ENCODE measurements around the gene LUC7L.
"Not testable (repeated sequence)": the region's sequence is repeated elsewhere in the genome, so short reads cannot be mapped to it uniquely, and the experiment has no call there.

Gene LUC7L, protein sequence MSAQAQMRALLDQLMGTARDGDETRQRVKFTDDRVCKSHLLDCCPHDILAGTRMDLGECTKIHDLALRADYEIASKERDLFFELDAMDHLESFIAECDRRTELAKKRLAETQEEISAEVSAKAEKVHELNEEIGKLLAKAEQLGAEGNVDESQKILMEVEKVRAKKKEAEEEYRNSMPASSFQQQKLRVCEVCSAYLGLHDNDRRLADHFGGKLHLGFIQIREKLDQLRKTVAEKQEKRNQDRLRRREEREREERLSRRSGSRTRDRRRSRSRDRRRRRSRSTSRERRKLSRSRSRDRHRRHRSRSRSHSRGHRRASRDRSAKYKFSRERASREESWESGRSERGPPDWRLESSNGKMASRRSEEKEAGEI

DNA sequence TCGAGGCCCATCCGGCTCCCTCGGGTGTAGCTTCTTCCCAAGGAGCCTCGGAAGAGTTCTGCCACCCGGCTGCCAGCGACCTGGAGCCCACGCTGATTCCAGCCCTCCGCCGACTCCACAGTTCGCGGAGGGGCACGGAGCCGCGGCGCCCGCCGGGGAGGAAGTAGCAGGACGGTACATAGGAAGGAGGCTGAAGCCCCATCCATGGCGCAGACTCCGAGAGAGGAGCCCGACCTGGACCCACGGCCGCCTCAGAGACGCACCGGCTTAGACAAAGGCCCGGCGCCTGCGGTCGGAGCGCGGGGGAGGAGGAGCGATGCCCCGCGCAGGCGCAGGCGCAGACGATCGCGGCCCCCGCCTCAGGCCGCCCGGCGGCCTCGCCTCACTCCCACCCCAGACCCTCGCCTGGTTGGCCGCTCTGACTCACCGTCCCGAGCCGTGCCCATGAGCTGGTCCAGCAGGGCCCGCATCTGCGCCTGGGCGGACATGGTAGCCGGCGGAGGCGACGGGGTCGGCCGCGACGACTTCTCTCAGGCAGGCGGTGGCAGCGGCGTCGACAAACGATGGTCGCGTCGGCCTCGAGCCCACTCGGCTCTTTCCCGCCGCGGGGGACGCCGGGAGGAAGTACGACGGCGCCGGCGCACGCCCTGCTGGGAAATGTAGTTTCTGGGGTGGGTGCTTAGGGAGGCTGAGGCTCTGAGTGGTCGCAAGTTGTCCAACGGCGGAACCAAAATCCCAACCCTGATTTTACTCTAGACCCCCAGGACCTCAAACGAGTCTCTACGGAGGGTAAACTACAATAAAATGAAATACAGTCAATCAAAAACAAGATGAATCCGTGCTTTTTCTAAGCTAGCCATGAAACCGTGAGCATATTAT lies at the start of gene LUC7L:
TSS of gene LUC7L (minus strand) at position 598 of the 879 bp plus-strand sequence. CDS start at position 488, 110 bp downstream.
- DNase-seq = peak; percentile 93

DNA sequence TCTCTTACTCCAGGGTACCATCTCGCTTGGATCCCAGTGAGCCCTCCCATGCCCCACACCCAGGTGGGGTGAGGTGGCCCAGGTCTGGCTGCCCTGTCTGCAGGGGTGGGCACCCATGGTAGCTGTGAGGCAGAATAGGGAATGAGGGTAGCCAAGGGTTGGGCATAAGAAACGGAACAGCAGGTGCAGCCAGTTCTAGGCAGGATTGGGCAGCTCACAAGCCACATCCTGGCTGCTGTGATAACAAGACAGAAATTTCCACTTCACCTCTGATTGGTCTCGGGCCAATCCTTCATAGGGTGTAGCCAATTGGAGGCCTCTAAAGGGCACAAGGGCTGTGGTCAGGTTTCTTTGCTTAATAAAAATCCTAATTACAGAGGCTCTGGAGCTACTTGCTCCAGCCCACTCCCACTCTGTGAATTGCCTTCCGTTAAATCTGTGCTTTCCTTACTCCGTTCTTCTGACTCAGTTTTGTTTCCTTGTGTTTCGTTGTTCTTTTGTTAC lies 49.7 kb upstream of the LUC7L start:
- DNase-seq = no peak

GRCh38 chr16:276426-277077 lies 47.3 kb upstream of the LUC7L start:
- DNase-seq = no peak

DNA sequence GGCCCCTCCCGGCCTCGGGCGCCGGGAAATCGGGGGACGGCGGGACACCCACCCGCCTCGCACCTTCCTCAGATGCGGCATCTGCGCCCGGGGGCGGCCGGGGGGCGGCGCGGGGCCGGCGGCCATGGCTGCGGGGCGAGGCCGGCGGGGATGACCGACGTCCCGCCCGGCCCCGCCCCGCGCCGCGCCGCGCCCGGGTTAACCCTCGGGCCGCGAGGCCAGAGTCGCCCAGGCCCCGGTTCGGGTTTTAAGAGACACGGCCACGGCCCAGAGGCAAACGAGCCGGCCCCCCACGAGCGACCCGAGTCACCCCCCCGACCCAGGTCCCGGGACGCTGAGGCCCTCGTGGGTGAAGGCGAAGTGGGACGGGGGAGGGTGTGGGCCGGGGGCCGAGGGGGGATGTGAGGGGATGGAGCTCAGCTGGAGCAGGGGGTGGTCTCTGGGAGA lies 46.6 kb upstream of the LUC7L start, which contains the start of gene RGS11:
TSS of gene RGS11 (minus strand) at position 159 of the 447 bp plus-strand sequence. CDS start at position 126, 33 bp downstream.
- DNase-seq = no peak

- no peak for DNase-seq
These were observed 45.9 kb upstream of the LUC7L start for GRCh38 chr16:275041-275641.

DNA sequence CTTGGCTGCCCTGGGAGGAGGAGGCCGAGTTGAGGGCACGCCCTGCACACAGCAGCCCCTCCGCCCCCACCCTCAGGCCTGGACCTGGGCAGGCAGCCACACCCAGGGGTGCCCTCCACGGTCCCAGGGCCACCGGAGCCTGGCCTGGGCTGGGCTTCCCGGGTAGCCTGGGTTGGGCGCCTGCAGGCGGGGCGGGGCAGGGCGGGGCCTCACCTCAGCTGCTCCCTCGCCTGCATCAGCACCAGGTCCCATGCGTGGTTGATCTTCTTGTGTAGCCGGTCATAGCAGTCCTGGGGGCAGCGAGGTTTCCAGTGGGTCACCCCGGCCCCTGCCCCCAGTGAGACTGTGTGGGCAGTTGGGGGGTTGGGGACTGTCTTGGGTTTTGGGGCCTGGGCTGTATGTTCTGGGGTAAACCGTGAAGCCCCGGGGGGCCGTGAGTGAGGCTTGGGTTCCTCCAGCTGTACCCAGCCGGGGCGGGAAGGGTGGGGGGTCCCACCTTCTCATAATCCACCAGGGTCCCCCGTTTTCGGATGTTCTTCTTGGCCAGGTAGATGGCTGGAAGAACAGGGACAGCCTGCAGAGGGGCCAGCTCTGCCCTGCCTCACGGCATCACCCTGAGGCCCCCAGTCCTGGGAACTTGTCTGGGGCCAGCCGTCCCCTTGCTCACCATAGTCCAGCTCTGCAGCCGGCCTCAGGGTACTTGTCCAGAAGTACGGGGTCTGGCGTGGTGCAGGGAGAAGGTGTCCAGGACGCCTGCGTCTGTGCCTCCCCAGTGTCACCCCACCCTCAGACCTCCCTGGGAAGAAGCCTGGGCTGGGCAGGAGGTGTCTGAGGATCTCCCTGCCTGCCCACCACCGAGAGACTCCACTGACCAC lies 44.5 kb upstream of the LUC7L start:
- no peak for DNase-seq

DNA sequence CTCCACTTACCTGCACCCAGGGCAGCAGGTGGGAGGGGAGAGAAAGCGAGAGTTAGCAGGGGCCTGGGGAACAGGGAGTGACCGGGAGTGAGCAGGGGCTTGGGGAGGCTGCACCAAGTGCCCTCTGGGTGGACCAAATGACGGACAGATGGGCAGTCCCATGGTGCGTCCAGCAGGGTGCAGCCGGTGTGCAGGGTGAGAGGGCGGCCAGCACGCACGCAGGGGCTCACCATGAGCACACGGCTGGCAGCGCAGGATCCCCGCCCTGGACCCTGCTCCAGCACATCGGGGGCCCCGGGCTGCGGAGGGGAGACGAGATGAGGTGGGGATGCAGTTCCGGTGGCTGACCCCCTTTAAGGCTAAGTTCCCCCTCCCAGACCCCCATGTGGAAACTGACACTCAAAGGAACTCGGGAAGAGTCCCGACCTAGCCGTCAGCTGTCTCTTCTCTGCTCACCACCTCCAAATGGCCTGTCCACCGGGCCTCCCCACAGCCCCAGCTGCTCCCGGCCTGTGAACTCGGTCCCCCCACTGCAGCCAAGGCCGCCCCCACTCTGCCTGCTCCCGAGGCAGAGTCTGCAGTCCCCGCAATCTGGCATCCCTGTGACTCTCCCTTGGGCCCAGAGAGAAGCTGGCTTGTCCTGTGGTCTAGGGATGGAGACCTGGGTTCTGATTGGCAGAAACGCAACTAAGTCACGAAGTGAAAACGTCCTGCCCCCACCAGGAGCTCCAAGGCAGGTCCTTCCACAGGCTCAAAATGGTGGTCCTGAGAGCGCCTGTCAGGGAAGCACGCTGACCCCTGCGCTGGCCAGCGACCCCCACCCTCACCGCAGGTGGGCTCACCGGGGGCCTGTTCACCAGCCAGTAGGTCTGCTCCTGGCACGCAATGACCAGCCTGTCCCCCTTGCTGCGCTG lies 43.6 kb upstream of the LUC7L start:
- DNase-seq = no peak

DNA sequence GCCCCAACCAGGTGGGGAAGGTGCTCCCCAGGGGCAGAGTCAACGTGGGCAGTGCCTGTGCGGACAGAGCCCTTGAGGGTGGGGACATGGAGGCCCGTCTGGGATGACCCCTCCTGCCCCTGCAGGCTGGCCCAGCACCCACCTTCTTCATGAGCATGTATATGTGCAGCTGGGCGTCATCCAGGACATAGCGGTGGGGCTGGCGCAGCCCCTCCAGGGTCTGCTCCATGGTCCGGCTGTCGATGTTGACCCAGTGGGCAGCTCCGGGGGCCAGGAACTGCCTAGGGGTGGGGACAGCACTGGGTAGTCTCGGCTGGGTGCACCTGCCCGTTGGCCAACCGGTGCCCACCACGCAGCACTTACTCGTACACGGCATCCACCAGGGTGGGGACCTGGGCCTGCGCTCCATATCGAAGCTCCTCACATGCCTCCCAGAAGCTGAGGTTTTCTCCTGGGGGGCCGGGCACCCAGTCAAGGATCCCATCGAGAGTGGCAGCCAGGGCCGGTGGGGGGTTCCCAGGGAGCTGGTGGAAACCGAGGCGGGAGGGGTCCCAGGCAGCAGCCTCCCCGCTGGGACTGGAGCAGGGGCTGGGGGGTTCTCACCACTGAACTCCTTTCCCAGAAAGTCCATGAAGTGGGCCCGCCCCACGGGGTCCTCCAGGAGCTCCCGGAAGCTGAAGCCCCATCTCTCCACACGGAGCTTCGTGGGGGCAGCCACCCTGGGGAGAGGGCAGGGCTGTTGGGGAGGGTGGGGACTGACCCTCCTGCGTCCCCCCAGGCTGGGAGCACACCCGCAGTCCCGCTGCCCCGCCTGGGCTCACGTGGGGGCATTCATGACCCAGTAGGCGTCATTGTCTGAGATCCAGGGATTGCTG lies 41.4 kb upstream of the LUC7L start:
- no peak for DNase-seq

- no peak for DNase-seq
These were observed 40.0 kb upstream of the LUC7L start for GRCh38 chr16:269061-269796.

DNA sequence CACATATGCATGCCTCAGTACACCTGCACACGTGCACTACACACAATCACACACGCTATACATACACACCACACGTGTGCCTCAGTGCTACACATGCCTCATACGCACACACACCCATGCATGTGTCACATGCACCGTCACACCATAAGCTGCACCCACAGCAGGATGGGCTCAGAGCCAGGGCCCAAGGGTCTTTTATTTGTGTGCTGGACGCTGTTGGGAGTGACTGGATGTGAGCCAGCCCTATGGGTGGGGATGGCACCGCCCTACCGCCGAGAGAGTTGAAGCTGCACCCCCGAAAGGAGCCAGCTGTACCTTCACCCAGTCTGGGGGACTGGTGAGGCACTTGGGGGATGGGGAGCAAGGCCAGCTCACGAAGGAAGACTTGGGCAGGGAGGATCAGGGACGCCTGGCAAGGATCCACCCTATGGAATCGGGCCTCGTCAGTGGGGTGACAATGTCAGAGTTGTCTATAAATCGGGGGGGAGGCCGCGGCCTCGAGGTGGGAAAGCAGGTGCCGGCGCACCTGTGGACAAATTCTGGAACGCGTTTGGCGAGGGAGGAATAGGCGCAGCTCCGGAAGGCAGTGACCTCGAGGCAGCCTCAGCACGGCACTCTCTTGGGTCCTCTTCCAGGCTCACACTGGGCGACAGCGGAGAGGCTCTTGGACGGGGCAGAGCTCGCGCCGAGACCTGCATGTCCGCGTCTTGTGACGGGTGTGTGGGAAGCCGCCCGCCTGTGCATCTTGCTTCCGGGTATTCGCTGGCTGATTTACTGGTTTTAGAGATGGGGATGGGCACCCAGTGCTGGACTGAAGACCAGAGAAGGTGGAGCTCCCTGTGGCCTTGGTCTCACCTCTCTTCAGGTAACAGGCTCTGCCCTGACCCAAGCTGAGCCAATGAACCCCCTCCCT lies 39.1 kb upstream of the LUC7L start:
- DNase-seq = no peak

- DNase-seq = not testable (repeated sequence)
These were observed 38.3 kb upstream of the LUC7L start for GRCh38 chr16:267562-267961.

- no peak for DNase-seq
These were observed 37.3 kb upstream of the LUC7L start for GRCh38 chr16:266258-267164.

GRCh38 chr16:265711-266110 lies 36.5 kb upstream of the LUC7L start:
- no peak for DNase-seq

DNA sequence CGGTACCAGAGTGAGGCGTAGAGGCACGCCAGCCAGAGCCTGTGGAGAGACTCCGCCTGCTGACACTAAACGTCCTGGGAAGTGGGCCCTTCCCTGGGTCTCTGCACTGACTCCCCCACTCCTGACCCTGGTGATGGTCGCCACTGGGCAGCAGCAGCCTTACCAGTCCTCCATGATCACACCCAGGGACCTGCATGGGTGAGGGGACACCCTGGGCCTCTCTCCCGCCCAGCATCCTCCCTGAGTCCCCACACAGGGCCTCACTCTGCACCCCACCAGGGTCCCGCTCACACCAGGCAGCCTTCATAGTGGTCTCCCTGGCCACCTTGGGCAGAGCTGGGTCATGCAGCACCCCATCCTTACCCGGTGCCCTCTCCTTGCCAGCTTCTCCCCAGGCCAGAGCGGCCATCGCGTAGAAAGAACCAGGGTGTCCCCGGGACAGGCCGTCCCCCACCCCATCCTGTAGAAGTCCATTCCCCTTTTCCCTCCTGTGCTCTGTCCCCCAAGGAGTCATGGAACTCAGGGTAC lies 35.8 kb upstream of the LUC7L start:
- DNase-seq = no peak

GRCh38 chr16:264440-264951 lies 35.2 kb upstream of the LUC7L start:
- DNase-seq = no peak

- no peak for DNase-seq
These were observed 34.7 kb upstream of the LUC7L start for GRCh38 chr16:263944-264343.
